NCI-H1694 (cell line): ENCODE results near the gene LAMC1.

Experiments used
- DNase-seq: peaks from one replicate; lab custom pipeline; 2025; lab: John Stamatoyannopoulos, UW

LAMC1 gene

DNA sequence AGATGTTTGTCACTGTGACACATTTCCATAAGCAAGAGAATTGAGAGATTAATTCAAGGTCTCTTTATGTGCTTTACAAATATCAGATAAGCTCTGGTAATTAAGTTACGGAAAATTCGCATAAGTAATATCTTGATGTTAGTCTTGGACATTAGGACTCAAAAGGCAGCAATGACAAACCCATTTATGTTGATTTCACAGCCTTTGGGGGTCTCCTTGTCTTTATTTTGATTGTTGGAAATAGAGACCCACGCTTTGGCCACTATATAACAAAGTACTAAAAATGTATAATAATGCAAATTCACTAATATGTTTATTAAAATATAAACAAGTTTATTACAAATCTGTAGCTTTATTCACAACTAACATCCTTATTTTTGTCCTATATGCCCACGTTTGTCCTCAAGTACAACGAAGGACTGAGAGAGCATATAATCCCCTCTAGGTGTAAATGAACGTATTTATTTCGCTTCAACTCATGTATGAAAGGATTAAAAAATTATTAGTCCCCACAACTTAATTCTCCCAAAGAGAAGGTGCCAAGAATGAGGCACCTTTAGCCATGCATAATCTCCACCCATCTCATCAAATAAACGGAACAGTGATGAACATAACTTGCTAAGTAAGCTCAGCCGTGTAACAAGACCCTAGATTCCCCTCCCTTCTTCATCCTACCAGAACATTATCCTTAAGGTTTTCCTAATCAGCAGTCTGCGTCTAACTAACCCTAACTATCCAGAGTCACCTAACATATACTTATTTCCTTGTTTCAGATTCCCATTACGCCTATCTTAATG lies 1.6 kb upstream of the LAMC1 start:
- DNase-seq, result no peak

DNA sequence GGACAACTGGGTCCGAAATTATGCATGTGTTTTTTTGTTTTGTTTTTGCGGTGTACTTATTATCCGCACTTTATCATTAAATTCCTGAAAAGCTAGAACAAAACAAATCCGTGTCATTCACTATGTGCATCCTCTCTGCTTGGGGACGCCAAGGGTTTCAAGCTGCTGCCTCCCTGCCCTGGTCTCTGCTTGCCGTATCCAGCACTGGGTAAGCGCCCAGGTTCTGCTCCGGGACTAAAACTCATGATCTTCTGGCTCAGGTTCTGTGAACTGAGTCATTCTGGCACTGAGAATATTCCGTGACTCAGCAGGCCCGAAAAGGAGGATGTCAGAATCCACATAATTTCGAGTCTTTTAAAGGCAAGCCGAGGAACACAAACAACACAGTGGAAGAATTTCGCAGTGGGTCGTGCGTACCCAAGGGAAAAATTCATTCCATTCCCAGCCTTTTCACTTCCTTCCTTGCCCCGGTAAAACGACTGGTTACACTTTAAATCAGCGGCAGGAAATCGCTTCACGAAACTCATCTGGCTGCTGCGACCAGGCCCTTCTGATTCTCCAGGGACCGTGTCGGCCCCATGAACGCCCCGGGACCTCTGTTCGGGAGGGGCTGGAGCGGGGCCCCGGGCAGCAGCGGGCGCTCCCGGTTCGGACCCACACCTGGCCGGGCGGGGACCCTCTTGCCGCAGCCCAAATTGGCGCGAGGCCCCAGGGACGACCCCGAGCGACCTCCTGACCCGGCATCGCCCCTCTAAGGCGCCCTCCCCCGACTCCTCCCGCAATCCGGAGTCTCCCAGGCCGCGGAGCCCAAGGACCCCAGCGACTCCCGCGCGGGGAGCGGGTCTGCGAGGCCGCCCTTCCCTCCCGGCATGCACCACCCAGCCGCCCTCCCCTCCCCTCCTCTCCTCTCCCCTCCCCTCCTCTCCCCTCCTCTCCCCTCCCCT lies 746 bp upstream of the LAMC1 start:
- DNase-seq, result peak; percentile 43

DNA sequence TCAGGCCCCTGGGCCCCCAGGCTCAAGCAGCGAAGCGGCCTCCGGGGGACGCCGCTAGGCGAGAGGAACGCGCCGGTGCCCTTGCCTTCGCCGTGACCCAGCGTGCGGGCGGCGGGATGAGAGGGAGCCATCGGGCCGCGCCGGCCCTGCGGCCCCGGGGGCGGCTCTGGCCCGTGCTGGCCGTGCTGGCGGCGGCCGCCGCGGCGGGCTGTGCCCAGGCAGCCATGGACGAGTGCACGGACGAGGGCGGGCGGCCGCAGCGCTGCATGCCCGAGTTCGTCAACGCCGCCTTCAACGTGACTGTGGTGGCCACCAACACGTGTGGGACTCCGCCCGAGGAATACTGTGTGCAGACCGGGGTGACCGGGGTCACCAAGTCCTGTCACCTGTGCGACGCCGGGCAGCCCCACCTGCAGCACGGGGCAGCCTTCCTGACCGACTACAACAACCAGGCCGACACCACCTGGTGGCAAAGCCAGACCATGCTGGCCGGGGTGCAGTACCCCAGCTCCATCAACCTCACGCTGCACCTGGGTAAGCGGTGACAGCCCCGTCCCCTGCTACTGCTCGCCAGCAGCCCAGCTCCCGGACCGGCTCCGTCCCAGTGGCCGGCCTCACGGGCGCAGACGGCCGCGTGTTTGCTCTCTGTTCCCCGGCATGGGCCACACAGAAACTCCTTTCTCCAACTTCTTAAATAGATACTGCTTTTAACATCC lies 539 bp downstream of the LAMC1 start:
- peak; percentile 38 for DNase-seq

DNA sequence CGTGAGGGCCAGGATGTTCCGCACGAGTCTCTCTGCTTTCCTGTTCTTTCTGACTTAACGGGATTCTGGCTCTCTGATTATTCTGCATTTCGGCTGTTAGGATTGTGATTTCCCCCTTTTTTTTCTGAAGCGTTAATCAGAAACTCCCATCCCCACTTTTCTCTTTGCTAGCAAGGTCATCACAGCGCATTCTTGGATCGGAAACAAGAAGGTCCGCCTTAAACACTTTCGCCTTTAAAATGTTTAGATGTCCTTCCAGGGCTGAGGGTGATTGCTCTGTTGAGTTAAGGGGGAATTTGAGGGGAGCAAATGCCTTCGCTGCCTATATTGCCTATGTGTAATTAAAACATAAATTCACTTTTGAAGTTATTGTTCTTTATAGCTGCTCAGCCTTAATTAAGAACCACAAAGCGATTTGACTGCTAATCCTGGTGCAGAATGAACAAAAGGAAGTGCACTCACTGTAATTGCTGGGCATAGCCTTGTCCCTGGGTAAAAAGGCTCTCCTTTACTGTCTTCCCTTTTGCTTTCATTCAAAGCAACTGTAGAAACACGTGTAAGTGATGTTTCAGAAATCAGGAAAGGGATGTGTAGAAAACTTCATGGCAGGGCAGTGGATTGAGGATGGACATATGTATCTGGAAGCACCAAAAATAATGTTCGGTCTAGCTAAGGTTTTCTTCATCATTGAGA lies 1.2 kb downstream of the LAMC1 start:
- peak; percentile 38 for DNase-seq

DNA sequence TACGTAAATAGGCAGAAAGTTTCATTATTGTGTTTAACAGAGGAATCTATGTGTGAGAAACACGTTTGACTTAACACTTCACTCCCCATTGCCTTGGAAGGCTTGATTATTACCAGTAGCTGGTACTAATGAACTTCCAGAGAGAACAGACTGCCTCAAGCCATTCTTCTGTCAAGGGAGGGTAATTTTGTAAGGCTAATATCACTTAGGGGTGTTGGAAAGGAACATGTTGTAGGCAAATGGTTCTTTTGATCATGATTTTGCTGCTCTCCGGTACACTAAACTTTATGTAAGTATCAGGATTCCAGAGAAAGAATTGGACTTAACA lies 1.8 kb downstream of the LAMC1 start:
- DNase-seq, result no peak

DNA sequence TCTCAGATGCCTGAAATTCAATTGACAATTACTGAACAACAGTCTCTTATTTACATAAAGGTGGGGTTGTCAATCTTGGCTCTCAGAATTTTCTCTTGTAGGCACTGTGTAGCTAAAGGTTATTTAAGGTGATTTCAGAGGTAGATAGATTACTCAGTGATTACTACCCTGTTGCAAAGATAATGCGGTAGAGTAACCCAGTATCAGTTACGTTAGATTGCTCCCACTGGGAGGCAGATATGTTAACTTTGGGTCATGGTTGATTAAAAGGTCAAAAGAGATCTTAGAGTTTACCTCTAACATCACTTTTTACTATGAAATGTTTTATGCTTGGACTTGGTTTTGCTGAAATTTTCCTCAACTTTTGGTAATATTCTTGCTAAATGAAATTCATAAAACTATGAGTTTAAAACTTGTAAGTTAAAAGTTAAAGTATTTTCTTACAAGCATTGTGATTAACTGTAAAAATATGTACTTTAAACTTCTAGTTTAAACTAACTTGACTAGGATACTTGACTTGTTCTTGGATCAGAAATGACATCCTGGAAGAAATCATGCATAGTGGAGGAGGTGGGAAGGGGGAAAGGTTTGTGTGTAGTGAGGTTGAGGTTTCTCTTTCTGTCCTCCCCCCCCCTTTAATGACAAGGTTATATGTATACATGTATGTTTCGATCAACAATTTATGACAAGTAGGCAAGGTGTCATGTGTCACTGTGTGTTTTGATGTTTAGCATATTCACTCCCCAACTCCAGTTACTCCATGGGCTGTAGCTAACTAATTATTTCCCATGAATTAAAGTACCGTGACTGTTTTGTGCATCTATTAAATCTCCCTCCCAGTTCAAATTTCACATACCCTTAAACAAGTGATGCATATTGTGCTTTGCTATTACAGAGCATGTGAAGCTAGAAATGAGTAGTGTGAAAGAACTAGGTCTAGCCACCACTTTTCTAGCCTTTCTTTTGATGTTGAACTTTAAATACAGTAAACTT lies 2.9 kb downstream of the LAMC1 start:
- DNase-seq, result no peak

DNA sequence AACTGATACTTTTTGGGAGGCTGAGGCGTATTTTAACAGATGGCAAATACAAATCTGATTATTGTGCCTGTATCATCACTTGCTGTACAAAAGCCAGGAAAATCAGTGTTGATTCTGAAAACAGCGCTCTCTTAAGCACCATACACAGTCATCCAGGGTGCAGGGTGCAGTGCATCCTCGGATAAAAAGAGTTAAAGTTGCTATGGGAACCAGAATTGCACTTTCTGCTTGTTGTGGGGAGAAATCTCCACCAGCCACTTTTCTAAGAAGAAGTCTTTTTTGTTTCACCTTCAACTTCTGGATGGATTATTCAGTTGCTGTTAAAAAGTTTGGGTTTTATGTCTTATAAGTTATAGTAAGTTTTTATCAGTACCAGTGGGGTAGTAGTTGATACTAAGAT lies 3.8 kb downstream of the LAMC1 start:
- DNase-seq, result no peak

DNA sequence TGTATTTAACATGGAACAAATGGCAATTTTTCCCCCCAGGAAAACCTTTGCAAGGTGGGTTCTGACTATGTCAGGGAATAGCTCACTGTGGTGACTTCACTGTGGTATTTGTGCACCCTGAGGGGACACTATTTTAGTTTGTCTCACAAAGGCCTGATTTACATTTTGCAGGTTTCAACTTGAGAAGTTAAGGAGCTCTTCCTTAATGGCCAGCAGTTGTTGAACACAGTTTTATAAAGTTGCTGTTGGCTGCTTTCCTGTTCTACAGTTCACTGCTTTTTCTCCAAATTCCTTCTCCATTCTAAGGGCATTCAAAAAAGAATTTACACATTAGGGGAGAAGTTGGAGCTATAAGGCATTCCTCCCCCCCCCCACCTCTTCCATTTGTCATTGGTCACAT lies 4.6 kb downstream of the LAMC1 start:
- no peak for DNase-seq

DNA sequence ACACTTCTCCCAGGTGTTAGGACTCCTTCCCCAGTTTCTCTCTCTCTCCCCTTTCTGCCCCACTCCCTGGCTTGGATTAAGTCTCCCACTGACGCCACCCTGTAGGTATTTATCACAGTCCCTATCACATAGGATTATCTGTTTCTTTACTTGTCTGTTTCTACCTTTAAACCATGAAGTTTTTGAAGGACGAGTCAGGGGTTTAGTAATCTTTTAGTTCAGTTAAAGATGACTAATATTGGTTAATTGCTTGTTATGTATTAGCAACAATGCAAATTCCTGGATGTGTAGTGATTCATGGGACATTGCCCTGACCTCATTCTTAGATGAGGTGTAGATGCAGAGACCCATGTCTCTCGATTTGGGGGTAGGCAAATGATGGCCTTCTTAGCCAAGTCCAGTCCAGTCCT lies 6.4 kb downstream of the LAMC1 start:
- no peak for DNase-seq

DNA sequence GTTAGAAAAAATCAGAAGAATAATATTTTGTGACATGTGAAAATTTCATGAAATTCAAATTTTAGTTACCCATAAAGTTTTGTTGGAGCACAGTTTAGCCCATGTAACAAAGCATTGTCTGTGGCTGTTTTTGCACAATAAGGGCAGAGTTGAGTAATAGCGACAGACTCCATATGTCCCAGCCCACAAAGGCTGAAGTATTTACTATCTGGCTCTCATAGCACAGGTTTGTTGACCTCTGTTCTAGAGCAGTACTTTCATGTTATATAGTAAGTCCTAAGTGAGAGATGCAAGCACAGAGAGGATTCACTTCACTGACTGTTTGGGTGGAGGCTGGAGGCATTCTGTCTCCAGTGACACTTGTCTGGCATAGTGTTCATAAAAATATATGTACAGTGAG lies 6.8 kb downstream of the LAMC1 start:
- DNase-seq, result no peak

DNA sequence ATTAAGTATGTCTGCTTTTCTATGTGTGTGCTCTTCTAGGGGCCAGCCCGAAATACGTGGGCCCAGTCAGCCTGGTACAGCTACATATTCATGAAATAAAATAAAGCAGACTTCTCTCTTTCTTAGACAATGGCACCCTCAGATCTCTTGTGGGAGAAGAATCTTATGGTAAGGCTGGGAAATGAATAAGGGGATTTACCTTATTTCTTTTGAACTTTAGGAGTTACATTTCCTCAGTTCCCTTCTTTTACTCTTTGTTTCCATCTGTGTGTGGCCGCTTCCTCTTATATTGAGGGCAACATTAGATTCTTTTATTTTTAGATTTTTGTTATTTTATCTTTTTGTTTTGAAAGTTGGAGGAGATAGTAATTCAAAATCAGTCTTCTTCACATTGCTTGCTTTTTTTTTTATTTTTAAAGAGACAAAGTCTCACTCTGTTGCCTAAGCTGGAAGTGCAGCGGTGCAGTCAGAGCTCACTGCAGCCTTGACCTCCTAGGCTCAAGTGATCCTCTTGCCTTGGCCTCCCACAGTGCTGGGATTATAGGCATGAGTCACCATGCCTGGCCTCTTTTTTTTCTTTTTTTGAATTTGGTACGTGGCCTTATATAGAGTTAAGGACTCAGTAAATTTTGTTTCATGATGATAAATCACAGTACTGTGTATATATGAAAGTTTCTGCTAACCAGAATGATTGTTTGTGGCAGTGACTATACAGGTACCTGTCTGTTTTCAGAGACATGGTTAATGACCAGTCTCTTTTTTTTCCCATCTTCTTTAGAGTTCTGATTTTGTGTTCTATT lies 9.1 kb downstream of the LAMC1 start:
- DNase-seq, result no peak

DNA sequence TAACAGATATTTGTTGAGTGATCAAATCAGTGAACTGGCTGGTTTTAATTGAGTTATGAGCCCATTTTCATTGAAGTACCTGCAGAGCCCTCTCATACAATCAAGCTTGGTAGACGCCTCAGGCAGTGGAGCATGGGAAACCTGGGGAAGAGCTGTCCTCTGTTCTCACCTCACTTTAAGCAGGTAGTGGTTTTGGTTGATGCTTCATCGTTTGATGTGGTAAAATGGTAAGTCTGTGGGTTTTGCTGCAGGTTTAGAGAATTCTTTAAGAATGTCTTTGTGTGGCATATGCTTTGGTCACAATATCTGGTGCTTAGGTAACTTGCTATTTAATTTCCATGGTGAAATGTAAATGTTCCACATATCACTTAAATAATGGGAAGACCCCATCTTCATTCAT lies 10.0 kb downstream of the LAMC1 start:
- DNase-seq, result no peak

DNA sequence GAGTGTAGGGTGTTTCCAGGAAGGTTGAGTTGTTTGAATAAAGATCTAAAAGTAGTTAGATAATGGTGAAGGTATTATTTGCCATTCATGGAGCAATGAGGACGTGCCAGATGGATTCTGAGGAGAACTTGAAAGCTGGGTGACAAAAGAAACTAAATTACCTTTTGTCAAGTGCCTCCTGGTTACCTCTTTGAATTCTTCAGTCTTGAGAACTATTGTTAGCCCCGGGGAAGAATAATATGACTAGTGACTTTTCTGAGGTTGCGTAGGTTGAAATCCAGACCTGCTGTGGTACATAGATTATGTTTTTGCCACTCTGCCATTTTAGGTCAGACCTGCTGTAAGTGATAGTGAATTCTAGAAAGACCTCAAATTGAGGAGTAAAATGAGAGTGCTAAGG lies 11.5 kb downstream of the LAMC1 start:
- no peak for DNase-seq

DNA sequence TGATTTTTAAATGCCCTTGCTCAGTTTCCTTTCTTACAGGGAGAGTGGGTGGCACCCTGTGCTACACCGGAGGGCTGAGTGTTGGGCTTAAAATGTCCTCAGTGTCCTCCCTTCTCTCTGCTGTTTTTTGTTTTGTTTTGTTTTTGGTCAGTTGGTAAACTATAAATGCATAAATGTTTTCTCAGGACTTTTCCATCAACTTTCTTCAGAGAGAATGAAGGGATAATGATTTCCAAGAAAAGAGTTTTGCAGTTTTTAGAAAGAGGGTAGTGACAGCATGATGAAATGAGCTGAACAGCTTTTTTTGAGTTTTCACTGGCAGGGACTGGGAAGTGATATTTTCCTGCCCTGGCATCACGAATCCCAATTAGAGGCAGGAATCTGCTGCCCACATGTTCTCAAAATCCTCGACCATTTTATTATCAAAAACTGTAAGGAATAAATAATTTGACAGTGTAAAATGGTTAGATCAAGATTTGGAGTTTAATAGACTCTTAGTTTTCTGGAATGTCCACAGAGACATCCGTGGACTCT lies 15.2 kb downstream of the LAMC1 start:
- DNase-seq, result no peak

DNA sequence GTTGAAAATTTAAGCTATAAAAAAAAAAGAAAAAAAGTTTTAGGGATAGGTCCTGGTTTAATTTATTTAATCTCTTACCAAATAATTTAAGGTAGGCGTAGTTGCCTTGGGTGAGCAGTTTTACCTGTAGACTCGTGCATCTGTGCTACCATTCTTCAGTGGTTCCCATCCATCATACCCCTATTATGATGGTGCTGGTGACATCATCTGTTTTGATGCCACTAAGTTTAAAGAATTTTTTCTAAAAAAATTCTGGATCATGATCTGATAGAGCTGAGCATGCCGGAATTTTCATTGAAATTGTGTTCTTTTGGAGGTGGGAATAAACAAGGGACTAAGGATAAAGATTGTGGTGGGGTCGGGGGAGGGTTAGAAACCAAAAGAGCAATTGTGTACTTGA lies 15.7 kb downstream of the LAMC1 start:
- DNase-seq, result no peak

DNA sequence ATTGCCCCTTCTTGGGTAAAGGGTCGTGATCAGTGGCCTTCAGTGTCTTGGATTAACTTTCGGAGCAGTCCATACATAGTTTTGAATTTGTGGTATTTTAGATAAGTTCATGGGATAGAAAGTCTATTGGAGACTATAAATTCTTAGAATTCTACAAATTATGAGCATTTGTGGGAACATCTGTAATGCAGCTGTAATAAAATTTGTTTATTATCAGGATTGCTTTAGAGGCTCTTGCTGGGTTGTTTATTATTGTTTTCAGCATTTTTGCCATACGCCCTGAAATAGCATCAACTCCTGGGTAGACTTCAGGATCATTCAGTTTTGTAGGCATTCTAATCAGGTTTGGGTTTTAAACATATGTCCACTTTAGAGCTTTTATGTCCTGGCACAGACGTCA lies 16.1 kb downstream of the LAMC1 start:
- no peak for DNase-seq

DNA sequence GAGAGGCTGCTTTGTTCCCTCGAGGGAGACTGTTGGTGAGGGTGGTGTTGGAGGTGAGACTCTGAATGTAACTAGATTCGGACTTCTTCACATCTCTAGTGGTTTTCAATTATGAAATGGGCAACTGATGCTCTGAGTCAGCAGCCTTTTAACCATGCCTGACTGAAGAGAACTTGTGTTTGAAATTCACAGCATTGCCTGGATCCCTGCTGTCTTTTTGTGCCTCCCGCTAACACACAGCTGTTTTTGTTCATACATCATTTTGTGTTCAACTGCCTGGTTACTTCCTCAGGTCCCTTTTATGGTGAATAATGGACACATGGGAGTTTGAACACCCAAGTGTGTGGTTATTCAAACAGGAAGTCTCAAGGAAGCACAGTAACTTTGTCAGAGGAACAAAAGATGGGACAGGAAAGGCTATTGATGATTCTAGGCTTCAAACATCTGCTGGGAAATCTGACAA lies 16.8 kb downstream of the LAMC1 start:
- no peak for DNase-seq

DNA sequence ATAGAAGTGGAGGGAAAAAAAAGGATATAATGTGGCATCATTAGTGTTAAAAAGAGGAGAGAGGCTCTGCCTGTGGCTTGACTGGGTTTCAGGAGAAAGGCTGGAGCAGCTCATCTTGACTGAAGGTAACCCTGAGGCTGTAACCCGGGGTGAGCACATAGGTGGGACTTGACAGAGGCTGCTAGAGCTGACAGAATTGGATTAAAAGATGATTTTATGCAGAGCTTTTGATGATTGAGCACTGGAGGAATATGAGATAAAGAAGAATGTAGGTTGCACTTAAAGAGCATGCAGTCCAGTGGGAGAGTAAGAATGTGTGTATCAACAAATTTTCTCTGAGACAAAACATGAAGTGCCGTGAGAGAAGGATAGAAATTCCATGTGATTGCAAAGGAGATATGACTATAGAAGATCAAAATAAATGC lies 17.3 kb downstream of the LAMC1 start:
- DNase-seq, result no peak

DNA sequence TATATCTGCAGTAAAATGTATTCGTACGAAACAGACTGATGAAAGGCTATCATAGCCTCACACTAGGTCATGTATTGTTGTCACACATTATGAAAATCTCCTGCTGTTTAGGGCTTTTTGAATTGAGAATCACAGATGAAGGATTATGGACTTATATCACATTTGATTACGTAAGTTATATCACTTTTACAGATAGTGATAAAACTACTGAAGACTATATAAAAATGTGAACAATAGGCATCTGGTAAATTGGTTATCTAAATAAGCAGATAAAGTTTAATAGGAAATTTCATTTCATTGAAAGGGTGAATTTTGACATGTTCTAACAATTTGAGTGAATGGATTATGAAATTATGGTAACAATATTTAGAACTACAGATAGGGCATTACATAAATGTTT lies 20.0 kb downstream of the LAMC1 start:
- DNase-seq, result no peak
